ENCODE data around the gene FOXB1.

DNA sequence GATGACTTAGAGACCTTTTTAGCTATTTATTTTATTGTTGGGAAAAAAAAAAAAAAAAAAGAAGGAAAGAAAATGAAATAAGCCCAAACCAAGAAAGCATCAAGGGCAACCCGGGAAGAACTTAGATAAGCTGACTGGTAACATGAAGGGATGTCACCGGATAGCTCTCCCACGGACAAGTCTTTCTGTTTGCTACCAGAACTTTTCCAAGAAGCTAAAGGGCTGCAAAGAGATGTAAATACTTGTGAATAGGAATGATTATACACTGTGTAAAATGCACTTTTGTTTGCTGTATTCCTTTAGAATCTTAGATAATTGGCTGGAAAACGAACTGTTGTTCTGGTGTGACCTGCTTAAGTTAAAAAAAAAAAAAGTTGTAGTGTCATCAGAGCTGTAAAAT, 2.8 kb downstream of the FOXB1 start:
- TF ChIP-seq POLR2AphosphoS5 (IDR thresholded peaks at IDR 0.05), result peak in 2 of 4 donors; percentile 2 to 5
- no peak for TF ChIP-seq POLR2A (IDR thresholded peaks at IDR 0.05)
- TF ChIP-seq, protein P1, sequence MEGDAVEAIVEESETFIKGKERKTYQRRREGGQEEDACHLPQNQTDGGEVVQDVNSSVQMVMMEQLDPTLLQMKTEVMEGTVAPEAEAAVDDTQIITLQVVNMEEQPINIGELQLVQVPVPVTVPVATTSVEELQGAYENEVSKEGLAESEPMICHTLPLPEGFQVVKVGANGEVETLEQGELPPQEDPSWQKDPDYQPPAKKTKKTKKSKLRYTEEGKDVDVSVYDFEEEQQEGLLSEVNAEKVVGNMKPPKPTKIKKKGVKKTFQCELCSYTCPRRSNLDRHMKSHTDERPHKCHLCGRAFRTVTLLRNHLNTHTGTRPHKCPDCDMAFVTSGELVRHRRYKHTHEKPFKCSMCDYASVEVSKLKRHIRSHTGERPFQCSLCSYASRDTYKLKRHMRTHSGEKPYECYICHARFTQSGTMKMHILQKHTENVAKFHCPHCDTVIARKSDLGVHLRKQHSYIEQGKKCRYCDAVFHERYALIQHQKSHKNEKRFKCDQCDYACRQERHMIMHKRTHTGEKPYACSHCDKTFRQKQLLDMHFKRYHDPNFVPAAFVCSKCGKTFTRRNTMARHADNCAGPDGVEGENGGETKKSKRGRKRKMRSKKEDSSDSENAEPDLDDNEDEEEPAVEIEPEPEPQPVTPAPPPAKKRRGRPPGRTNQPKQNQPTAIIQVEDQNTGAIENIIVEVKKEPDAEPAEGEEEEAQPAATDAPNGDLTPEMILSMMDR (IDR thresholded peaks at IDR 0.05), result no peak
- no peak for TF ChIP-seq EP300 (IDR thresholded peaks at IDR 0.05)
